IMR-90 (cell line): Measurements from ENCODE around the gene RALGAPB. TPM values are rescaled to one million over a fixed set of nuclear protein-coding genes. Genes with fewer than 3 reads are reported as not detected.

Source experiments
- ATAC-seq: fragments of 200-7000 bp; cut with Tn5 transposase; 2 replicates; pipeline ENCODE4 v1.9.1; 2020; ENCODE audit warnings: low read depth, mild to moderate bottlenecking, moderate library complexity
- BruUV-seq: library from RNA; stranded (reverse); fragments of 400-500 nt; replicated peaks from 2 replicates; lab custom pipeline; 2021; lab: Mats Ljungman, UMichigan
- CTCF ChIA-PET: fragments of 300-600 bp; formaldehyde crosslinking; extraction: SDS; loops from one replicate; lab custom pipeline; 2021; ENCODE audit warnings: antibody characterized with exemption; lab: Yijun Ruan, JAX
- POLR2A ChIA-PET: fragments of 300-600 bp; sonication (Branson Sonifier 250); formaldehyde crosslinking; loops from one replicate; lab custom pipeline; 2022; ENCODE audit warnings: antibody characterized with exemption; ENCODE audit not compliant: unreplicated experiment; lab: Charles Lee
- DNase-seq: peaks from one replicate; pipeline ENCODE4 v3.0.0; 2013
- H2AFZ ChIP-seq: replicated peaks from 2 replicates; pipeline ENCODE3; 2013; ENCODE audit warnings: low read length, mild to moderate bottlenecking; ENCODE audit not compliant: poor library complexity
- H2AK5ac ChIP-seq: 2 replicates; pipeline ENCODE4 v1.6.1; 2013; ENCODE audit warnings: low read depth, low read length, inconsistent platforms
- H2AK9ac ChIP-seq: replicated peaks from 2 replicates; pipeline ENCODE3; 2013; ENCODE audit warnings: mild to moderate bottlenecking, low read depth, low read length, moderate library complexity; ENCODE audit not compliant: poor library complexity
- H2BK120ac ChIP-seq: 2 replicates; pipeline ENCODE4 v1.6.1; 2013; ENCODE audit warnings: low read depth, low read length, inconsistent platforms
- H2BK15ac ChIP-seq: 3 replicates; pipeline ENCODE4 v1.6.1; 2013; ENCODE audit warnings: low read depth, low read length, inconsistent platforms
- H2BK20ac ChIP-seq: 2 replicates; pipeline ENCODE4 v1.6.1; 2013; ENCODE audit warnings: low read depth, mild to moderate bottlenecking, inconsistent platforms, low read length, moderate library complexity
- H2BK5ac ChIP-seq: 2 replicates; pipeline ENCODE4 v1.6.1; 2013; ENCODE audit warnings: mild to moderate bottlenecking, low read depth, low read length, inconsistent platforms; ENCODE audit not compliant: poor library complexity, severe bottlenecking
- H3K14ac ChIP-seq: replicated peaks from 2 replicates; pipeline ENCODE4 v1.6.1; 2013; ENCODE audit warnings: low read depth, low read length, inconsistent platforms
- H3K18ac ChIP-seq: 2 replicates; pipeline ENCODE4 v1.6.1; 2013; ENCODE audit warnings: low read depth, low read length, control low read depth
- H3K23ac ChIP-seq: 2 replicates; pipeline ENCODE4 v1.6.1; 2013; ENCODE audit warnings: low read depth, low read length, inconsistent platforms
- H3K27ac ChIP-seq: 2 replicates; pipeline ENCODE4 v1.5.1; 2013; ENCODE audit warnings: mild to moderate bottlenecking, control low read depth, low read length; ENCODE audit not compliant: insufficient read depth
- H3K27me3 ChIP-seq: 2 replicates; pipeline ENCODE4 v1.6.1; 2013; ENCODE audit warnings: low read length; ENCODE audit not compliant: control insufficient read depth, insufficient read depth
- H3K36me3 ChIP-seq: 2 replicates; pipeline ENCODE4 v1.6.1; 2013; ENCODE audit warnings: low read length, mixed read lengths; ENCODE audit not compliant: control insufficient read depth, insufficient read depth
- H3K4ac ChIP-seq: 2 replicates; pipeline ENCODE4 v1.6.1; 2013; ENCODE audit warnings: low read depth, low read length, inconsistent platforms
- H3K4me1 ChIP-seq: 2 replicates; pipeline ENCODE4 v1.6.1; 2013; ENCODE audit warnings: low read length, mixed read lengths; ENCODE audit not compliant: control insufficient read depth, insufficient read depth
- H3K4me2 ChIP-seq: 2 replicates; pipeline ENCODE4 v1.6.1; 2013; ENCODE audit warnings: low read depth, mild to moderate bottlenecking, control low read depth, low read length, moderate library complexity
- H3K4me3 ChIP-seq: 2 replicates; pipeline ENCODE4 v1.5.1; 2013; ENCODE audit warnings: low read depth, mild to moderate bottlenecking, control low read depth, low read length, moderate library complexity; ENCODE audit not compliant: insufficient read depth
- H3K56ac ChIP-seq: 2 replicates; pipeline ENCODE4 v1.6.1; 2013; ENCODE audit warnings: low read length, inconsistent platforms; ENCODE audit not compliant: insufficient read depth; ENCODE audit errors: extremely low read depth
- H3K79me1 ChIP-seq, 2 experiments: 2 replicates each; pipeline ENCODE4 v1.6.1; 2013; ENCODE audit warnings: low read length in 2 of 2, inconsistent platforms in 1 of 2, low read depth in 1 of 2
- H3K9ac ChIP-seq: 2 replicates; pipeline ENCODE4 v1.6.1; 2013; ENCODE audit warnings: low read depth, low read length, control low read depth
- H3K9me1 ChIP-seq: 2 replicates; pipeline ENCODE4 v1.6.1; 2013; ENCODE audit warnings: low read length, inconsistent platforms; ENCODE audit not compliant: insufficient read depth
- H3K9me3 ChIP-seq: 2 replicates; pipeline ENCODE4 v1.6.1; 2013; ENCODE audit warnings: low read length; ENCODE audit not compliant: control insufficient read depth, insufficient read depth
- H4K20me1 ChIP-seq: 2 replicates; pipeline ENCODE4 v1.6.1; 2013; ENCODE audit warnings: low read length, inconsistent platforms; ENCODE audit not compliant: insufficient read depth
- H4K5ac ChIP-seq: 2 replicates; pipeline ENCODE4 v1.6.1; 2013; ENCODE audit warnings: mild to moderate bottlenecking, low read depth, low read length, control low read depth
- H4K8ac ChIP-seq, 2 experiments: 2 replicates each; pipeline ENCODE4 v1.6.1; 2013; ENCODE audit warnings: low read depth in 2 of 2, low read length in 2 of 2, control low read depth in 1 of 2, inconsistent platforms in 1 of 2
- H4K91ac ChIP-seq: 2 replicates; pipeline ENCODE4 v1.6.1; 2013; ENCODE audit warnings: low read depth, low read length, inconsistent platforms; ENCODE audit not compliant: insufficient read depth
- BHLHE40 ChIP-seq: fragments of 150-350 bp; IDR thresholded peaks from 2 replicates; pipeline ENCODE4 v1.6.1; 2016; ENCODE audit warnings: mild to moderate bottlenecking, low read depth, low read length
- CEBPB ChIP-seq: IDR thresholded peaks from 2 replicates; pipeline ENCODE4 v1.6.1; 2012; ENCODE audit warnings: low read depth, low read length, improper control_type of control experiment
- MAFK ChIP-seq: IDR thresholded peaks from 2 replicates; pipeline ENCODE4 v1.6.1; 2012; ENCODE audit warnings: low read depth, low read length, improper control_type of control experiment
- MAZ ChIP-seq: IDR thresholded peaks from 2 replicates; pipeline ENCODE4 v1.6.1; 2012; ENCODE audit warnings: low read depth, mild to moderate bottlenecking, low read length, improper control_type of control experiment, moderate library complexity, borderline replicate concordance
- POLR2A ChIP-seq: IDR thresholded peaks from 2 replicates; pipeline ENCODE4 v1.6.1; 2012; ENCODE audit warnings: mild to moderate bottlenecking, low read depth, low read length
- RAD21 ChIP-seq: IDR thresholded peaks from 2 replicates; pipeline ENCODE4 v1.6.1; 2012; ENCODE audit warnings: low read length, improper control_type of control experiment
- RFX5 ChIP-seq: IDR thresholded peaks from 2 replicates; pipeline ENCODE4 v1.8.0; 2012; ENCODE audit warnings: low read depth, mild to moderate bottlenecking, low read length, moderate library complexity
- WGBS, 2 experiments: methylation state at CpG; one replicate each; pipeline versions ENCODE4 v1.1.5 to v1.1.7; 2013; ENCODE audit warnings: missing lambda C conversion rate in 2 of 2; ENCODE audit not compliant: insufficient read length in 1 of 2; ENCODE audit errors: extremely low coverage in 2 of 2; 5-methylcytosine and 5-hydroxymethylcytosine counted together
- dilution Hi-C: fragments of 300-500 bp; cut with HindIII; formaldehyde crosslinking; loops from one replicate; pipeline ENCODE4 v1.14.3; 2018; ENCODE audit warnings: low sequenced_read_pairs; ENCODE audit not compliant: unreplicated experiment
- in situ Hi-C: fragments of 300-500 bp; cut with MboI; formaldehyde crosslinking; loops from 3 replicates; pipeline ENCODE4 v1.14.3; 2019; ENCODE audit warnings: low sequenced_read_pairs, inconsistent platforms, mixed read lengths
- intact Hi-C: fragments of 100-400 bp; cut with micrococcal nuclease; formaldehyde crosslinking; loops from 2 replicates; pipeline ENCODE4 v1.10.0; 2022
- polyA plus RNA-seq, 3 experiments: library from polyadenylated mRNA; depleted of rRNA; stranded (reverse); fragments of >200 nt; gene quantifications; 2 replicates each; pipeline ENCODE4 v1.2.3, GENCODE V29; 2012; ENCODE audit warnings: low replicate concordance in 1 of 3
- total RNA-seq: library from RNA; depleted of rRNA; stranded (reverse); fragments of >200 nt; gene quantifications from 2 replicates; pipeline ENCODE4 v1.2.3, GENCODE V29; 2012
- TF ChIP-seq, protein P1 (sequence below): conservative IDR thresholded peaks from 2 replicates; pipeline ENCODE4 v1.5.1; 2012; ENCODE audit warnings: mild to moderate bottlenecking, low read depth, low read length, improper control_type of control experiment
- TF ChIP-seq, protein P2 (sequence below): fragments of 150-350 bp; IDR thresholded peaks from 2 replicates; pipeline ENCODE4 v1.6.1; 2016; ENCODE audit warnings: low read depth, mild to moderate bottlenecking, low read length, moderate library complexity, borderline replicate concordance
- TF ChIP-seq, protein P3 (sequence below): fragments of 150-350 bp; IDR thresholded peaks from 2 replicates; pipeline ENCODE4 v1.6.1; 2017; ENCODE audit warnings: mild to moderate bottlenecking, antibody characterized with exemption, low read length, low read depth

The RALGAPB gene
- total and polyA plus RNA-seq, 2 of the 4 experiments (the other 2 are of a cell fraction), result 12.7 to 30.3 TPM

DNA sequence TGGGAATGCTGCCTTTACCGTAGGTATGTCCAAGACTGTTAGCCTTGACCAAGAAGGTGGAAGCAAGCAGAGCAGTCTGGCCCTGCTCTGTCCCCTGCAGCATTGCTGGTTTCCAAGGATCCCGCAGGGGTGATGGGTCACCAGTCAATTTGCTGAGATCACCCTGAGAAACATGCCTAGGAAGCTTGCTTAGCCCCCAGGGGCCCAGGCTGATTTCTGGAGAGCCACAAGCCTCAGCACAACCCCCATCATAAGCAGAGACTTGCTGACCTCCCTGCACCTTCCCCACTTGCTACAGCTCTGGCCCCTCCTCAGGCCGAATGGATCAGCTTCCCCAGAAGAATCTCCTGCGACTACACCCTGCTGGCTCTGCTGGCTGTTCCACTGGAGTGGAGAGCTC is 150.4 kb downstream of the RALGAPB start:
- dilution Hi-C loops, result no loop called here
- no peak for DNase-seq
- ATAC-seq, result no peak
- Histone ChIP-seq H2BK15ac (no peak overlapping the region), H3K79me1 (no peaks in the 10 kb centered on the region), H3K56ac (no peak overlapping the region), H3K9me3 (no peaks in the 10 kb centered on the region), H3K4me3 (no peak overlapping the region), H2AFZ (no peak overlapping the region), H2BK120ac (no peak overlapping the region), H3K14ac (no peak overlapping the region), H3K9ac (no peak overlapping the region), H4K5ac (no peak overlapping the region), H2BK20ac (no peak overlapping the region), H3K4ac (no peak overlapping the region), H3K4me2 (no peak overlapping the region), H2AK5ac (no peak overlapping the region), H3K36me3 (no peaks in the 10 kb centered on the region), H4K8ac (no peak overlapping the region), H3K4me1 (no peaks in the 10 kb centered on the region), H2BK5ac (no peak overlapping the region), H3K23ac (no peak overlapping the region), H3K27ac (no peak overlapping the region), H3K18ac (no peak overlapping the region), H4K20me1 (no peaks in the 10 kb centered on the region), H3K27me3 (peaks cover 25% of the 10 kb centered on the region), H4K91ac (no peak overlapping the region), H2AK9ac (no peak overlapping the region), H3K9me1 (no peaks in the 10 kb centered on the region)
- intact Hi-C loops, result no loop called here
- TF ChIP-seq MAZ (no peak), BHLHE40 (no peak), RFX5 (no peak), RAD21 (no peak), MAFK (no peak), CEBPB (no peak), POLR2A (no peak)
- TF ChIP-seq, protein P1, sequence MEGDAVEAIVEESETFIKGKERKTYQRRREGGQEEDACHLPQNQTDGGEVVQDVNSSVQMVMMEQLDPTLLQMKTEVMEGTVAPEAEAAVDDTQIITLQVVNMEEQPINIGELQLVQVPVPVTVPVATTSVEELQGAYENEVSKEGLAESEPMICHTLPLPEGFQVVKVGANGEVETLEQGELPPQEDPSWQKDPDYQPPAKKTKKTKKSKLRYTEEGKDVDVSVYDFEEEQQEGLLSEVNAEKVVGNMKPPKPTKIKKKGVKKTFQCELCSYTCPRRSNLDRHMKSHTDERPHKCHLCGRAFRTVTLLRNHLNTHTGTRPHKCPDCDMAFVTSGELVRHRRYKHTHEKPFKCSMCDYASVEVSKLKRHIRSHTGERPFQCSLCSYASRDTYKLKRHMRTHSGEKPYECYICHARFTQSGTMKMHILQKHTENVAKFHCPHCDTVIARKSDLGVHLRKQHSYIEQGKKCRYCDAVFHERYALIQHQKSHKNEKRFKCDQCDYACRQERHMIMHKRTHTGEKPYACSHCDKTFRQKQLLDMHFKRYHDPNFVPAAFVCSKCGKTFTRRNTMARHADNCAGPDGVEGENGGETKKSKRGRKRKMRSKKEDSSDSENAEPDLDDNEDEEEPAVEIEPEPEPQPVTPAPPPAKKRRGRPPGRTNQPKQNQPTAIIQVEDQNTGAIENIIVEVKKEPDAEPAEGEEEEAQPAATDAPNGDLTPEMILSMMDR, result no peak
- TF ChIP-seq, protein P2, sequence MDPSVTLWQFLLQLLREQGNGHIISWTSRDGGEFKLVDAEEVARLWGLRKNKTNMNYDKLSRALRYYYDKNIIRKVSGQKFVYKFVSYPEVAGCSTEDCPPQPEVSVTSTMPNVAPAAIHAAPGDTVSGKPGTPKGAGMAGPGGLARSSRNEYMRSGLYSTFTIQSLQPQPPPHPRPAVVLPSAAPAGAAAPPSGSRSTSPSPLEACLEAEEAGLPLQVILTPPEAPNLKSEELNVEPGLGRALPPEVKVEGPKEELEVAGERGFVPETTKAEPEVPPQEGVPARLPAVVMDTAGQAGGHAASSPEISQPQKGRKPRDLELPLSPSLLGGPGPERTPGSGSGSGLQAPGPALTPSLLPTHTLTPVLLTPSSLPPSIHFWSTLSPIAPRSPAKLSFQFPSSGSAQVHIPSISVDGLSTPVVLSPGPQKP, result no peak
- TF ChIP-seq, protein P3, sequence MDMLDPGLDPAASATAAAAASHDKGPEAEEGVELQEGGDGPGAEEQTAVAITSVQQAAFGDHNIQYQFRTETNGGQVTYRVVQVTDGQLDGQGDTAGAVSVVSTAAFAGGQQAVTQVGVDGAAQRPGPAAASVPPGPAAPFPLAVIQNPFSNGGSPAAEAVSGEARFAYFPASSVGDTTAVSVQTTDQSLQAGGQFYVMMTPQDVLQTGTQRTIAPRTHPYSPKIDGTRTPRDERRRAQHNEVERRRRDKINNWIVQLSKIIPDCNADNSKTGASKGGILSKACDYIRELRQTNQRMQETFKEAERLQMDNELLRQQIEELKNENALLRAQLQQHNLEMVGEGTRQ, result no peak
- CTCF ChIA-PET, result no interaction called here
- in situ Hi-C loops, result no loop called here
- POLR2A ChIA-PET, result no interaction called here
- WGBS, 2 experiments, result 42% methylated on average over 2 of the region's 4 CpGs; no CpG with 5 or more reads in 1 of the 2 experiments
- no TSS peak for BruUV-seq
